ENCODE measurements around the gene SNX13.

The SNX13 gene

GRCh38 chr7:17943006-17943405 lies 2.7 kb upstream of the SNX13 start:
- DNase-seq: no peak

GRCh38 chr7:17942231-17942630 lies 1.9 kb upstream of the SNX13 start:
- no peak for DNase-seq

GRCh38 chr7:17940951-17941431 lies 697 bp upstream of the SNX13 start:
- DNase-seq: no peak

DNA sequence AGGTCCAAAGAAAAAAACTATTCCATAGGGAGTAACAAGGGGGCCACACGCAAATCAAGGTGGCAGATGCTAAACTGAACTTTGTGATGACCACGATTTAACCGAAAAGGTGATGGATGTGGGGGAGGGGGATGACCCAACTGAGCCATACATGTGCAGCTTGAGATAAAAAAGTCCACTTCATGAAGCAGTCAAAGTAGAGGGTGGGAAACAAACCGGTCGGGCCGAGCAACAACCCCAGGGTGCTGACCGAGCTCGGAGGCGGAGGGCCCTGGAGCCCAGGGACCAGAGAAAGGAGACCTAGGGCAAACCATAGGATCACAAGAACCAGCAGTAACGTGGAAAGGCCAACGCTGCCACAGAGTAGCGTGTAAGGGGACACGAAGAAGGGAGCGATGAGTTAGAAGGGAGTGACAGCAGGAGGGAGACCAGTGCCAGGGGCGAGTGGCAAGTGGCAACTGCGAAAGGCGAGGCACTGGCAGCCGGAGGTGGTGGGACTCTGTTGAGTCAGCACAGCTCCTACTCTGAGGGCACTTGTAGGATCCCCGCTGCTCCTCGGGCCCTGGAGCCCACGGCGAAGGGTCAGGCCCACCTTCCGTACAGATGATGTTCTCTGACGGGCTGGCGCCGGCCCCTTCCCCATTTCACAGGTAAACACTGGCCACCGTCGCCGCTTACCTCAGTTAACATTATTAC lies 540 bp downstream of the SNX13 start:
- DNase-seq: peak; percentile 59

- DNase-seq: no peak
Measured at GRCh38 chr7:17939211-17939605, 1.1 kb downstream of the SNX13 start.

- DNase-seq: no peak
Measured at GRCh38 chr7:17937506-17938120, 2.7 kb downstream of the SNX13 start.

GRCh38 chr7:17936321-17936720 lies 4.0 kb downstream of the SNX13 start:
- no peak for DNase-seq

GRCh38 chr7:17934612-17935240 lies 5.6 kb downstream of the SNX13 start:
- no peak for DNase-seq

GRCh38 chr7:17934094-17934493 lies 6.2 kb downstream of the SNX13 start:
- no peak for DNase-seq

- no peak for DNase-seq
Measured at GRCh38 chr7:17932770-17933169, 7.5 kb downstream of the SNX13 start.

DNA sequence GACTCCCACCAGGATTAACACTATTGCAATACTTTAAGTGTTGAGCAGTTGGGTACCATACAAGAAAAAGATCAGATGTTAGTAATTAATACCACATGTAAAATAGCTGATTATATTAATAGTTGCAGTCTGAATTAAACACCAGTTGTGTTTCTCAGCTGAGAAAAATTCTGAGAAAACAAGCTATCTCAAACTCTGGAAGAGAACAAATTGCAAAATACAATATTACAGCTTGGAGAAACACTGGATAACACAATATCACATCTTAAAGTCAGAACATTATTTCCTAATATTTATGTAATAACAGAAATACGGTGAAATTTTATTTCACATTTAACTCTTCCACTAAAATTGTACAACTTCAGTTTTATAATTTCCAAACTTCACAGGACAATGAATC lies 9.2 kb downstream of the SNX13 start:
- DNase-seq: no peak

DNA sequence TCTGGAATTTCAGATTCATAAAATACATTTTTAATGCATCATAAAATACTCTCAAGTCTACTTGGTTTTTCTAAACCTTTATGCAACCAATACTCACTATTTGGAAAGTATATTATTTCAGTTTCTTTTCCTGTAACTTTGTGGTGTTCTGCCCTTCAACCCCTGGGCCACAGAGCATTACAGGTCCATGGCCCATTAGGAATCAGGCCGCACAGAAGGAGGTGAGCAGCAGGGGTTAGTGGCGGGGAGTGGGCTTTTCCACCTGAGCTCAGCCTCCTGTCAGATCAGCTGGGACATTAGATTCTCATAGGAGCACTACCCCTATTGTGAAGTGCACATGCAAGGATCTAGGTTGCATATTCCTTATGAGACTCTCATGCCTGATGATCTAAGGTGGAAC lies 9.7 kb downstream of the SNX13 start:
- no peak for DNase-seq

DNA sequence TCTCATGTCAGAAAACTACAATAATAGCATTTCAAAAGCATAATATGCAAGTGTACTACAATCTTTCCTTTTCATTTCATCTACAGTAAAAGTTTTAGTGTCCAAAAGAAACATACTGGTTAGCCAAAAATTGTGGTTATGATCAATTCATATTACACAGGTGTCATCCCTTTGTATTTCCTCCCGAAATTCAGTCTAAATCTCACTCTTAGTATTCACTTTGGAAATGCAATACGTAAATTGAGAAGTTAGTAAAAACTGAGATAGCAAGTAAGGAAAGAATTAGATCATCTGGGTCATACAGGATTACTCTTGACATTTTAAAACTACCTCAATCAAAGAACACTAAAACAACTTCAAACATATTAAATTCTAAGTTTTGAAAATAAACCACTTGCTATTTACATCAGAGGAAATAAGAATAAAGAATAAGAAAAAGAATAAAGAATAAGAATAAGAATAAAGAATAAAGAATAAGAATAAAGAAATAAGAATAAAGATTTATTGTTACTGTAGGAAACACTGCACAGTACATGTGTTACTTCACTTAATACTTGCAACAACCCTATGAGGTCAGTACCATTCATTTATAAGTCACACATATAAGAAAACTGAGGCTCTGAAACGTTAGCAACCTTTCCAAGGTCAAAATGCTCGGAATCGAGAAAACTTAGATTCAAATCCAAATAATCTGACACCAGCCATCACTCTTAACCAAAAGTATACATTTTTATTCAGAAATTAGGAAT lies 10.5 kb downstream of the SNX13 start:
- no peak for DNase-seq

DNA sequence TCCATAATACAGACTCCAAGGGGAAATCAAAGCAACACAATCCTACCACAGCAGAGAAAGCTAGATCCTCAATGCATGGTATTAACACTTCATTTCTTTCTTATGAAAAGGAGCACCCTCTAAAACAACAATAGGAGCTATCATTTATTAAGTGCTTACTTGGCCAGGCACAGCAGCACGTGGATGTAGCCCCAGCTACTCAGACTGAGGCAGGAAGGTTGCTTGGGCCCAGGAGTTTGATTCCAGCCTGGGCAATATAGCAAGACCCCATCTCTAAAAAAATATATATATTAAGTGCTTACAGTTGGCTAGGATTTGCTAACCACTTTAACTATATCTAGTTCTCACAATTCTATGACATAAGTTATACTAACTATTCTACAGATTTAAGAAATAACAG lies 12.2 kb downstream of the SNX13 start:
- no peak for DNase-seq

DNA sequence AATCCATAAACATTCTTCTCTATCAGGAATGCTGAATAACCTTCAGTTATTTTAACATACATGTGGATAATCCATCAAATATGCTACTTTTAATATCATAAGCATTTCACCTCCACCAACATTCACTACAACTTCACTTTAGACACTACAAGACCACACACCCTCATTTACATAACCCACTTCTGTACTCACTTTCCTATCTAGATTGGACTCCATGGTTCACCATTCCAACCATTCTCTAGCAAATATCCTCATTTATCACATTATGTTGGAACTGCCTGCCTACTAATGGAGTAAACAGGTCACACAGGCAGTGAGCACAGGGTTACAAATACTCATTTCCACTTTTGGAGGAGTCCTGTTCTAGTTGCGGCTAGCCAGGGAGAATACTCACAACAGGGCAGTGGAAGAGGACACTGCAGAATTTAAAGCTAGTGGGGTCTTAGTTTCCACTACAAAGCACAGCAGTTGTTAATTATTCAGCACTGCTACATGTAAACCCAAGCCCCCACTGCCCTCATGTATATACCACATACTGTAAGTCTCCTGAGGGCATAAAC lies 18.4 kb downstream of the SNX13 start:
- no peak for DNase-seq

DNA sequence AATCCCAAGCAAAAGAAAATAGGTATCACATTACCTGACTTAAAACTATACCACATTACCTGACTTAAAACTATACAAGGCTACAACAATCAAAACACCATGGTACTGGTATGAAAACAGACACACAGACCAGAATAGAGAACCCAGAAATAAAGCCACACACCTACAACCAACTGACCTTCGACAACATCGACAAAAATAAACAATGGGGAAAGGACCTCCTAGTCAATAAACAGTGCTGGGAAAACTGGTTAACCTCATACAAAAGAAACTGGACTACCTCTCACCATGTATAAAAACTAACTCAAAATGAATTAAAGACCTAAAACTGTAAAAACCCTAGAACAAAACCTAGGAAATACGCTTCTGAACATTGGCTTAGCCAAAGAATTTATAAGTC lies 22.5 kb downstream of the SNX13 start:
- no peak for DNase-seq

- no peak for DNase-seq
Measured at GRCh38 chr7:17916786-17917185, 23.5 kb downstream of the SNX13 start.

GRCh38 chr7:17915796-17916195 lies 24.5 kb downstream of the SNX13 start:
- DNase-seq: no peak

DNA sequence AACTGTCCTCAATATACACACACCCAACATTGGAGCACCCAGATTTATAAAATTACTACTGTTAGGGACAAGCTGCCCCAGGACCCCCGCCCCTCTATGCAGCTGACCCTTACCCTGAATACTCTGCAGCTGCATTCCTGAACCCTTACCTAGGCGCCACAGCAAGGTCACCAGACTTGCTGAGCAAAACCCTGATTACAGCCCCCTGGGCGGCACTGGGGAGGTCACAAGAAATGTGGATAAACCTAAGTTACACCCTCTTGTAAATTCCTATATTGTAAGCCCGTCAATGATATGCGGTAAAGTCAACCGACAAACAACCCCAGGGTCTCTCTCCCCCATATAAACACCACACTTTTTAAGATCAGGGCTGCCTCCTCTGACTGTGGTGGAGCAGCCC lies 25.1 kb downstream of the SNX13 start:
- no peak for DNase-seq

GRCh38 chr7:17913250-17913649 lies 27.0 kb downstream of the SNX13 start:
- DNase-seq: no peak

DNA sequence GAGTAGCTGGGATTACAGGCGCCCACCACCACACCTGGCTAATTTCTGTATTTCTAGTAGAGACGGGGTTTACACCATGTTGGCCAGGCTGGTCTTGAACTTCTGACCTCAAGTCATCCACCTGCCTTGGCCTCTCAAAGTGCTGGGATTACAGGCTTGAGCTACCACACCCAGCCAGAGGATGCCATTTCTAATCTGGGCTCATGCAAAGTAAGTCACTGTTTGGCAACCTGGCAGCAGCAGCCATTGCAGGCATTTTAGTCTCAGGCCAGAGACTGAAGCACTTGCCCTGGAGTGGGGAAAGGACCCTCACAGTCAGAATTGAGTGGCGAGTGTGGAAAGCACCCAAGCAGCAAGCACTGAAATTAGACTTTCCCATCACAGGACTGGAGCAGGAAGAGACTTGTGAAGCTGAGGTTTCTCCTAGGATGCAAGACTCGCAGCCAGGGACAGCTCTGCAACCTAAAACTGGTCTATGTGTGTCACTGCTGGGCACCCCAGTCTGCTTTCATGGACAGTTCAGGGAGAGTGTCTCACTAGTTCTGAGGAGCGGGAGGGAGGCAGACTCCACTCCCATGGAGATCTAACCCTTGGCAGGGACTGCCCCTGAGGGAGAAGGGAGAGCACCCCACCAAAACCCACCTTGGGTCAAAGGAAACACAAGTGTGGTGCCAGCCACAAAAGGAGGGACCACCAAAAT lies 27.6 kb downstream of the SNX13 start:
- DNase-seq: no peak

- DNase-seq: no peak
Measured at GRCh38 chr7:17912050-17912449, 28.2 kb downstream of the SNX13 start.

- no peak for DNase-seq
Measured at GRCh38 chr7:17910377-17910776, 29.9 kb downstream of the SNX13 start.

All from activated CD4-positive, alpha-beta T cell treated with anti-CD3 and anti-CD28 coated beads for 48 hours (primary cell).